ENCODE data around the gene SLC25A22. TPM values are rescaled to one million over a fixed set of nuclear protein-coding genes. Genes with fewer than 3 reads are reported as not detected.

Gene SLC25A22
- total RNA-seq, 1 experiment from 2014 or later = 38.1 TPM

- intact Hi-C loops (cut with micrococcal nuclease; ENCODE audit: unreplicated experiment) = no loop called here
- peaks cover 10% of the 10 kb centered on the region for H3K4me1 ChIP-seq (ENCODE audit: insufficient read depth, low read length, poor library complexity, severe bottlenecking)
- no peaks in the 10 kb centered on the region for H3K9me3 ChIP-seq (ENCODE audit: low read depth, low read length, poor library complexity, severe bottlenecking)
- H3K36me3 ChIP-seq (ENCODE audit: insufficient read depth, low read length, poor library complexity, severe bottlenecking) = peaks cover 2% of the 10 kb centered on the region
- CTCF ChIA-PET = no interaction called here
- POLR2A ChIA-PET (ENCODE audit: low non-redundant PET) = no interaction called here
- H3K4me3 ChIP-seq (ENCODE audit: low read depth, low read length, poor library complexity, severe bottlenecking) = no peak overlapping the region
- DNase-seq (ENCODE audit: low spot score) = no peak
- TF ChIP-seq EZH2 (IDR thresholded peaks at IDR 0.05; ENCODE audit: borderline replicate concordance, low read depth, low read length, poor library complexity, severe bottlenecking) (no peak), CTCF (conservative IDR thresholded peaks at IDR 0.05; ENCODE audit: low read depth, low read length) (no peak)
- no peaks in the 10 kb centered on the region for H3K27me3 ChIP-seq (replicated peaks; ENCODE audit: insufficient read depth, low read depth, low read length, poor library complexity)
- BruUV-seq (replicated peaks) = no TSS peak
- H3K27ac ChIP-seq (ENCODE audit: low read depth, low read length, poor library complexity, severe bottlenecking) = no peak overlapping the region
Measured at GRCh38 chr11:793556-793955, 4.5 kb downstream of the SLC25A22 start.

- H3K36me3 ChIP-seq (ENCODE audit: insufficient read depth, low read length, poor library complexity, severe bottlenecking) = peaks cover 2% of the 10 kb centered on the region
- DNase-seq (ENCODE audit: low spot score) = no peak
- H3K9me3 ChIP-seq (ENCODE audit: low read depth, low read length, poor library complexity, severe bottlenecking) = no peaks in the 10 kb centered on the region
- CTCF ChIA-PET = no interaction called here
- intact Hi-C loops (cut with micrococcal nuclease; ENCODE audit: unreplicated experiment) = no loop called here
- POLR2A ChIA-PET (ENCODE audit: low non-redundant PET) = interaction anchor here (0.6 kb wide), 1 partner anchor 12 kb away, joined by 3 read pairs; no protein-coding TSS in a partner anchor
- no peak overlapping the region for H3K4me3 ChIP-seq (ENCODE audit: low read depth, low read length, poor library complexity, severe bottlenecking)
- no peaks in the 10 kb centered on the region for H3K27me3 ChIP-seq (replicated peaks; ENCODE audit: insufficient read depth, low read depth, low read length, poor library complexity)
- H3K4me1 ChIP-seq (ENCODE audit: insufficient read depth, low read length, poor library complexity, severe bottlenecking) = peaks cover 10% of the 10 kb centered on the region
- TF ChIP-seq CTCF (conservative IDR thresholded peaks at IDR 0.05; ENCODE audit: low read depth, low read length) = no peak
- no peak for TF ChIP-seq EZH2 (IDR thresholded peaks at IDR 0.05; ENCODE audit: borderline replicate concordance, low read depth, low read length, poor library complexity, severe bottlenecking)
- H3K27ac ChIP-seq (ENCODE audit: low read depth, low read length, poor library complexity, severe bottlenecking) = no peak overlapping the region
- BruUV-seq (replicated peaks) = no TSS peak
Measured at GRCh38 chr11:792873-793272, 5.2 kb downstream of the SLC25A22 start.

DNA sequence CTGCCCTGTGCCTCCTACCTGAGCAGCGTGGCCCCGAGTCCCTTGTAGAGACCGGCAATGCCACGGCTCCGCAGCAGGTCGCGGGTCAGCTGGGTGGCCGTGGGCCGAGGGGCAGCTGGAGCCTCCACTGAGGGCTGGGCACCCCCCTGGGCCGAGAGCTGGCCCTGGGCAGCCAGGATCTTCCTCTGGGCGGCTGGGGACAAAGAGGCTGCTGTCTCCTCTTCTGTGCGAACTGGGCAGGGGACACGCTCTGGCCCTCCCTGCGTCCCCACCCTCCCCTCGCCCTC is 5.6 kb downstream of the SLC25A22 start:
- Histone ChIP-seq H3K4me1 (ENCODE audit: insufficient read depth, low read length, poor library complexity, severe bottlenecking) (peaks cover 10% of the 10 kb centered on the region), H3K27ac (ENCODE audit: low read depth, low read length, poor library complexity, severe bottlenecking) (no peak overlapping the region), H3K36me3 (ENCODE audit: insufficient read depth, low read length, poor library complexity, severe bottlenecking) (peaks cover 2% of the 10 kb centered on the region), H3K27me3 (replicated peaks; ENCODE audit: insufficient read depth, low read depth, low read length, poor library complexity) (no peaks in the 10 kb centered on the region), H3K4me3 (ENCODE audit: low read depth, low read length, poor library complexity, severe bottlenecking) (no peak overlapping the region), H3K9me3 (ENCODE audit: low read depth, low read length, poor library complexity, severe bottlenecking) (no peaks in the 10 kb centered on the region)
- ChIA-PET CTCF (no interaction called here), POLR2A (ENCODE audit: low non-redundant PET) (interaction anchor here (0.6 kb wide), 1 partner anchor 12 kb away, joined by 3 read pairs; no protein-coding TSS in a partner anchor)
- BruUV-seq (replicated peaks) = no TSS peak
- intact Hi-C loops (cut with micrococcal nuclease; ENCODE audit: unreplicated experiment) = no loop called here
- DNase-seq (ENCODE audit: low spot score) = no peak
- no peak for TF ChIP-seq EZH2 (IDR thresholded peaks at IDR 0.05; ENCODE audit: borderline replicate concordance, low read depth, low read length, poor library complexity, severe bottlenecking)
- TF ChIP-seq CTCF (conservative IDR thresholded peaks at IDR 0.05; ENCODE audit: low read depth, low read length) = no peak

Data from A673 (cell line).